Activated effector memory CD4-positive, alpha-beta T cell treated with Interleukin-2 at 50 U/mL for 16 hours (primary cell): ENCODE data around the gene SENP6.
"Not testable (repeated sequence)": the region's sequence is repeated elsewhere in the genome, so short reads cannot be mapped to it uniquely, and the experiment has no call there.

Source experiments
- DNase-seq: peaks from one replicate; pipeline ENCODE4 v3.0.0-alpha.2; 2020

Gene SENP6, protein sequence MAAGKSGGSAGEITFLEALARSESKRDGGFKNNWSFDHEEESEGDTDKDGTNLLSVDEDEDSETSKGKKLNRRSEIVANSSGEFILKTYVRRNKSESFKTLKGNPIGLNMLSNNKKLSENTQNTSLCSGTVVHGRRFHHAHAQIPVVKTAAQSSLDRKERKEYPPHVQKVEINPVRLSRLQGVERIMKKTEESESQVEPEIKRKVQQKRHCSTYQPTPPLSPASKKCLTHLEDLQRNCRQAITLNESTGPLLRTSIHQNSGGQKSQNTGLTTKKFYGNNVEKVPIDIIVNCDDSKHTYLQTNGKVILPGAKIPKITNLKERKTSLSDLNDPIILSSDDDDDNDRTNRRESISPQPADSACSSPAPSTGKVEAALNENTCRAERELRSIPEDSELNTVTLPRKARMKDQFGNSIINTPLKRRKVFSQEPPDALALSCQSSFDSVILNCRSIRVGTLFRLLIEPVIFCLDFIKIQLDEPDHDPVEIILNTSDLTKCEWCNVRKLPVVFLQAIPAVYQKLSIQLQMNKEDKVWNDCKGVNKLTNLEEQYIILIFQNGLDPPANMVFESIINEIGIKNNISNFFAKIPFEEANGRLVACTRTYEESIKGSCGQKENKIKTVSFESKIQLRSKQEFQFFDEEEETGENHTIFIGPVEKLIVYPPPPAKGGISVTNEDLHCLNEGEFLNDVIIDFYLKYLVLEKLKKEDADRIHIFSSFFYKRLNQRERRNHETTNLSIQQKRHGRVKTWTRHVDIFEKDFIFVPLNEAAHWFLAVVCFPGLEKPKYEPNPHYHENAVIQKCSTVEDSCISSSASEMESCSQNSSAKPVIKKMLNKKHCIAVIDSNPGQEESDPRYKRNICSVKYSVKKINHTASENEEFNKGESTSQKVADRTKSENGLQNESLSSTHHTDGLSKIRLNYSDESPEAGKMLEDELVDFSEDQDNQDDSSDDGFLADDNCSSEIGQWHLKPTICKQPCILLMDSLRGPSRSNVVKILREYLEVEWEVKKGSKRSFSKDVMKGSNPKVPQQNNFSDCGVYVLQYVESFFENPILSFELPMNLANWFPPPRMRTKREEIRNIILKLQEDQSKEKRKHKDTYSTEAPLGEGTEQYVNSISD

DNA sequence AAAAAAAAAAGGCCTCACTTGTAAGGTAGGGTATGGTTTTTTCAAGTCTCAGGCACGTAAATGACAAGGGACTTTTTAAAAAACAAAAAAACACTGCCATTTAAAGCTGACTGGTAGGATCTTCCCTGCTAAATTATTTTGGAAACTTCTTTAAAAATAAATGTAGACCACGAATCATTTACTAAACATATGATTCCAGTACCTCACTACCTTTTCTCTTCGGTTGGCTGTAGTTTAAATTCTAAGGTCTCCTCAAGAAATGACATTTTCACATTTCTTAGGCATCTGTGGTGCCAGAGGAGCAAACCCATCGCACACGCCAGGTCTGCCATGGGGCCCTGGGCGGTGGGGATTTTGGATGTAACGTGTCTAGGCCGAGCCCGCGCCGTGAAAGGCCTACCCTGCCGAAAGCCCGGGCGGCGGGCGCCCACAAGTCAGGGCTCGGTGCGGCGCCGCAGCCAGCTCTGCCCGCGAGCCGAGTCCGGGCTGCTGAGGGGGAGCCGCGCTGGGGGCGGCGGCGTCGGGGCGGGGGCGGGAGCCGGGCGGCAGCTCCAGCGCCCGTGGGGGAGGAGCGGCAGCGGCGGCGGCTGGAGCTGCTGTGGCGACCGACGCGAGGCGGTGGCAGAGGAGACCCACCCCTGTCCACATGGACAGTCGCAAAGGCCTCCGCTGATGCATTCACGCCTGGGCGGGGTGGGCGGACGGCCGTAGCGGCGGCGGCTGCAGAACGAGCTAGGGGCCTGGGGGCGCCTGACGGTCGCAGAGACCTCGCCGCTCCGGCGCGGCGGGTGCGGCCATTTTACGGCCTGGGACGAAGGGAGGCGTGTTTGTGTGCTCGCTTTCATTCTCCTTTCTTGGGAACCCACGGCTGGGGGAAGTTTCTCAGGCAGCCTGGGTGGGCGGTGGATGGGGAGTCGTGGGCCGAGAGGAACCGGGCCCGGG lies at the start of gene SENP6:
SENP6 (plus strand) TSS at position 577 of the 942 bp plus-strand sequence. CDS start 645 bp downstream, outside the sequence.
- DNase-seq: peak; percentile 70

DNA sequence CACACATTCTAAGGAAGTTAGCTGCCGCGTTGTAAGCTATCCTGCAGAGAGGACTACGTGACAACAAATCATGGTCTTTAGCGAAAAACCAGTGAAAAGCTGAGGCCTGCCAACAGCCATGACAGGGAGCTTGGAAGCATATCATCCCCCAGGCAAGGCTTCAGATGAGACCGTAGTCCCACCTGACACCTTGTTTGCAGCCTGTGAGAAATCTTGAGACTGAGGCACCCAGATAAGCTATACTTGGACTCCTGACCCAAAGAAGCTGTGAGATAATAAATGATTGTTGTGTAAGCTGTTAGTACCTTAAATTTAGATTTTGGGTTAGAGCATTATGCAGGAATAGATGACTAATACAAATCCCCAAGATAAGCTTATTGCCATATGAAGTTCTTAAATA lies 45.4 kb upstream of the SENP6 start:
- DNase-seq: no peak

DNA sequence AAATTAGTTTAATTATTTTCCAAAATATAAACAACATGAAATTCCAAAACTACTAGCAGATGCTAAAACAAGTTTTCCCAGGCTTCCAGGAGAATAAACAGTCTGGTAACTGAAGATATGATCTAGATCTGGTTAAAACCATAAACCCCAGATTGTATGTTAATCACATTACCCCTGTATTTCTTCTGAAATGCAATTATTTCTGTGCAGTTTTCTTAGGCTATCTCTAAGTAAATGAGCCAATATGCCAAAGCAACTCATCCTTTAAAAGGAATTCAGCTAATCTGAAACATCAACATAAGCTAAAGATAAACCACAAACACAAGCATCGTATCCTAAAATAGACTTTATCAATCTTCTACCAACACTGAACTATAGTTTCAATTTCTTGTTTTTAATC lies 44.6 kb upstream of the SENP6 start:
- no peak for DNase-seq

DNA sequence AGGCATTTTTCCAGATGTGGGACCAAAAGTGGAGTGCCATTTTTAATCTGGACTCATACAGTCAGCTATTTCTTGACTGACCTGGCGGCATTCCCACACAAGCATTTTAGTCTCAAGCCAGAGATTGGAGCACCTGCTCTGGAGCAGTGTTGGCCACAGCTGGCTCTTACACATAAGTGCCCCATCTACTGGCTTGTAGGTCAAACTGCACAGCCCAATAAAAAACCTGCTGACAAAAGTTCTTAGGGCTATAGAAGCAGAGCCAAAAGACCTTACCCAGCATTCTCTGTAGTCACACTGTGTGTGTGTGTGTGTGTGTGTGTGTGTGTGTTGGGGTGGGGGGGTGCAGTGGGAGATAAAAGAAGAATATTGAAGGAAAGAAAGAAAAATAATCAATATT lies 38.6 kb upstream of the SENP6 start:
- DNase-seq: no peak

DNA sequence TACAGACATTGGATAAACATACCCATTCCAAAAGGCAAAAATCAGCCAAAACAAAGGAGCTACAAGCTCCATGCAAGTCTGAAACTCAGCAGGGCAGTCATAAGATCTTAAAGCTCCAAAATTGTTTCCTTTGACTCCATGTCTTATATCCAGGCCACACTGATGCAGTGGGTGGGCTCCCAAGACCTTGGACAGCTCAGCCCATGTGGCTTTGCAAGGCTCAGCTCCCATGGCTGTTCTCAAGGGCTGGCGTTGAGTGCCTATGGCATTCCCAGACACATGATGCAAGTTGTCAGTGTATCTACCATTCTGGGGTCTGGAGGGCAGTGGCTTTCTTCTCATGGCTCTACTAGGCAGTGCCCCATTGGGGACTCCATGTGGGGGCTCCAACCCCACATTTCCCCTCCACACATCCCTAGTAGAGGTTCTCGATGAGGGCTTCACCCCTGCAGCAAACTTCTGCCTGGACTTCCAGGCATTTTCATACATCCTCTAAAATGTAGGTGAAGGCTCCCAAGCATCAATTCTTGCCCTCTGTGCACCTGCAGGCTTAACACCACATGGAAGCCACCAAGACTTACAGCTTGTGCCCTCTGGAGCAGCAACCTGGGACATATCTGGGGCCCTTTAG lies 35.4 kb upstream of the SENP6 start:
- DNase-seq: no peak

DNA sequence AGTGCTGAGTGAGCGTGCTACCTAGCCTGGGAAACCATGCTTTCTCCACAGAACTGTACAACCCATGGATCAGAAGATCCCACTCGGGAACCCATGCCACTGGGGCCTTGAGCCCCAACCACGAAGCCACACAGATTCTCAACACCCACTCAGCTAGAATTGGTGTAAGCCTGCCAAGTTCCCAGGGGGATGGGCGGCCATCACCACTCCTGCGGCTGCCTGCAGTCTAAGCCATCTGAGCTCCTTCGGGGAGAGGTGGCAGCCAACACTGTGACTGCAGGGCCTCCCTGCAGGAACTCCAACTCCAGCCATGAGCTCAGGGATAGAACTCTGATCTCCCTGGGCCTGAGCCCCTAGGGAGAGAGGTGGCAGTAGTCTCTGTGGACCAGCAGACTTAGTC lies 33.6 kb upstream of the SENP6 start:
- DNase-seq: no peak

DNA sequence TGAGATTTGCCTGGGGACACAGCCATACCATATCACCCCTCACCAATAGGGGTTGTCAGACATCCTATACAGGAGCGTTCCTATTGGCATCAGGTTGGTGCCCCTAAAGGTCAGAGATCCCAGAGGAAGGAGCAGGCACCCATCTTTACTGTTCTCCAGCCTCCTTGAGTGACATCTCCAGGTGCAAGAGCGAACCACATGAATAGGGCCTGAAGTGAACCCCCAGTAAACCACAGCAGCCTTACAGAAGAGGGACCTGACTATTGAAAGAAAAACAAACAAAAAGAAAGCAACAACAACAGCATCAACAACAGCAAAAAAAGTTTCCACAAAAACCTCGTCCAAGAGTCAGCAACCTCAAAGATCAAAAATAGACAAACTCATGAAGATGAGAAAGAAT lies 32.7 kb upstream of the SENP6 start:
- no peak for DNase-seq

DNA sequence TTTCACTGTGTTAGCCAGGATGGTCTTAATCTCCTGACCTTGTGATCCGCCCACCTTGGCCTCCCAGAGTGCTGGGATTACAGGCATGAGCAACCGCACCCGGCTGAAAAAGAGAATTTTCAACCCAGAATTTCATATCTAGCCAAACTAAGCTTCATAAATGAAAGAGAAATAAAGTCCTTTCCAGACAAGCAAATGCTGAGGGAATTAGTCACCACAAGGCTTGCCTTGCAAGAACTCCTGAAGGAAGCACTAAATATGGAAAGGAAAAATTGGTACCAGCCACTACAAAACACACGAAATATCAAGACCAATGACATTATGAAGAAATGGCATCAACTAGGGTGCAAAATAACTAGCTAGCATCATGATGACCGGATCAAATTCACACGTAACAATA lies 31.0 kb upstream of the SENP6 start:
- not testable (repeated sequence) for DNase-seq

DNA sequence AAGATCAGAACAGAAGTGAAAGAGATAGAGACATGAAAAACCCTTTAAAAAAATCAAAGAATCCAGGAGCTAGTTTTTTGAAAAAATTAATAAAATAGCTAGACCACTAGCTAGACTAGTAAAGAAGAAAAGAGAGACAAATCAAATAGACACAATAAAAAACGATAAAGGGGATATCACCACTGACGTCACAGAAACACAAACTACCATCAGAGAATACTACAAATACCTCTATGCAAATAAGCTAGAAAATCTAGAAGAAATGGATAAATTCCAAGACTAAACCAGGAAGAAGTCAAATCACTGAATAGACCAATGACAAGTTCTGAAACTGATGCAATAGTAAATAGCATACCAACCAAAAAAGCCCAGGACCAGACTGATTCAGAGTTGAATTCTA lies 29.6 kb upstream of the SENP6 start:
- DNase-seq: no peak

DNA sequence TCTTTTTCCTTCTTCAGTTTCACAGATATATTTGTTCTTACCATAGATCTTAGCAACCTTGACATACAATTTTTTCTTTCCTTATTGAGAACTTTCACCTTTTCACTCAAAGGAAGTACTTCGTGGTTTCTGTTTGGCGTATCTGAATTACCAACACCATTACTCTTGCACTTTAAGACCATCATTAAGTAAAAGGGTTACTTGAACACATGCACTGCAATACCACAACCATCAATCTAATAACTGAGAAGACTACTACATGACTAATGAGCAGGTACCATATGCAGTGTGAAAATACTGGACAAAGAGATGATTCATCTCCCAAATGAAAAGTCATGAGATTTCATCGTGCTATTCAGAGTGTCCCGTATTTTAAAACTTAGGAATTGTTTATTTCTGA lies 21.7 kb upstream of the SENP6 start:
- no peak for DNase-seq

DNA sequence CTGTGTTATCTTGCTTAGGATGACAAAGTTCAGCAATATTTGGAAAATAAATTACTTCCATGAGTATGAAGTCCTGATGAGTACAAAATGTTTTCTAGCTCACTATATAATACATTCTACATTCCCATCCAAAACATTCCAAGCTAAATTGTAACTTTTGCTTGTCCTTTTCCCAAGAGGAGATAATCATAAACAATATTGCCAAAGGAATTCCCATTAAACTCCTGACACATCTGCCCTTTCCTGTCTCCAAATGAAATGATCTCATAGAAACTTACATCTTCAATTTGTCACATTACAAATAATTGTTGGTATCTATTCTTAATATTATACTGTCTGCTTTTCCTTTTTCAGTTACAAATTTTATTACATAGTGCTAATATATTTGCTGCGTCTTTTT lies 20.4 kb upstream of the SENP6 start:
- DNase-seq: no peak

DNA sequence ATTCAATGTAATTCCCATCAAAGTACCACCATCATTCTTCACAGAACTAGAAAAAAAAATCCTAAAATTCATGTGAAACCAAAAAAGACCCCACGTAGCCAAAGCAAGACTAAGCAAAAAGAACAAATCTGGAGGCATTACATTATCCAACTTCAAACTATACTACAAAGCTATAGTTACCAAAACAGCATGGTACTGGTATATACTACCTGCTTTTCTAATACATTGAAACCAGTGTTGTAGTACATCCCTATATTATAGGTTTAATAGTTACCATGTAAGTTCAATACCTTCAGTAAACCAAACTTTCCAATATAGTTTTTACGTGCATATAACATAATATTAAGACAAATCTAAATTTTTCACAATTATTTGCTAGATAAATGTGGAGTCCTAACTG lies 17.1 kb upstream of the SENP6 start:
- not testable (repeated sequence) for DNase-seq

DNA sequence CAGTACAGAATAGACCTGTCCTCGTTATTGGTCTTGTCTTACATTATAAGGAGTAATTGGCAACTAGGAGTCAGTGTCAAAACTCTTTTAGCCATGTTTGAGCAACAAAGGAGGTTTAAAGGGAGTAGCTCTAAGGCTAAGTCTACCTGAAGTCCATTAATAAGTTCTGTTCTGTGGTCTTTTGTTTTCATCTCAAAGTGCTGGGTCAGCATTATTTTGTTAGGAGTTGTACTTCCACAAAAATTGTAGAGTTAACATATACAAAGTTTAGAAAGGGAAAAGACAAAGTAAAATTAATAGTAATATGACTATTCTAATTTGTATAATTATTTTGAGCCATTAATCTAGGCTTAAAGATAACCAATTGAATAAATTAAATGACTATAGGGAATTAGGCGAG lies 12.7 kb upstream of the SENP6 start:
- DNase-seq: no peak

DNA sequence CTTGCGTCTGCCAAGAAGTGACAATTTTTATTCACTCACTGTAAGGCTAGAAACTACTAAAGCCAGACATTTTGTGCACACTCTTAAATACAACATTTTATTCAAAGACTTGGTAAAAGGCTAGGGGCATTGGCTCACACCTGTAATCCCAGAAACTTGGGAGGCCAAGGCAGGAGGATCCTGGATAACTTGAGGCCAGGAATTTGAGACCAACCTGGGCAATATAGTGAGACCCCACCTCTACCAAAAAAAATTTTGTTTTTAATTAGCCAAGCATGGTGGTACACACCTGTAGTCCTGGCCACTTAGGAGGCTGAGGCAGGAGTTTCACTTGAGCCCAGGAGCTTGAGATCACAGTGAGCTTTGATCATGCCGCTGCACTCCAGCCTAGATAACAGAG lies 11.3 kb upstream of the SENP6 start:
- no peak for DNase-seq

DNA sequence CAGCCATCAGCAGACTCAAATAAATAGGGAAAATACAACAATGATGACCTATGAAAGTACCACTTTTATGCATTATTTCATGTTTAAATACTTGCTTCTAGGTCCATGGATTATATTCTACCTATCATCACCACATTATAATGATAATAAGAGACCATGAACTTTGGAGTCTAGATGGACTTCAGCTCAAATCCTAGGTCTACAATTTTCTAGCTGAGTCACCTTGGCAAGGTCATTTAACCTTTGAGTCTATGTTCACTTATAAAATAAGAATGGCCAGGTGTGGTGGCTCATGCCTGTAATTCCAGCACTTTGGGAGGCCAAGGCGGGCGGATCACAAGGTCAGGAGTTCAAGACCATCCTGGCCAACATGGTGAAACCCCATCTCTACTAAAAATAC lies 5.3 kb upstream of the SENP6 start:
- not testable (repeated sequence) for DNase-seq

DNA sequence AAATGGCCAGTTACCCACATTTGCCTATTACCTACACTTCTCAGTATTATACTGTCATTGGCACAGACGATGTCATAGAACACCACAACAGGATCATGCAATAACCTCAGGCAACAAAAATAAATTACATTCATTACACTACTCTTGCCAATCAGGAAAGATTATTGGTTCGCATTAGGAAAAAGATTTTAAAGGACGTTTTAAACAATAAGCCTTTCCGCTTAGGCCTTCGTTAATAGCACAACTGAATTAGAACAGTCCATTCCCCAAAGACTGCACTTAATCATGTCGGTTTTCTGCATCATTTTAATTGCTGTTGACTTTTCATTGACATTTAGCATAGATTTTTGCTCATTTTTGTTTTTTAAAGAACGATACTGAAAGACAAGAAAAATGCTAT lies 912 bp upstream of the SENP6 start:
- DNase-seq: no peak

DNA sequence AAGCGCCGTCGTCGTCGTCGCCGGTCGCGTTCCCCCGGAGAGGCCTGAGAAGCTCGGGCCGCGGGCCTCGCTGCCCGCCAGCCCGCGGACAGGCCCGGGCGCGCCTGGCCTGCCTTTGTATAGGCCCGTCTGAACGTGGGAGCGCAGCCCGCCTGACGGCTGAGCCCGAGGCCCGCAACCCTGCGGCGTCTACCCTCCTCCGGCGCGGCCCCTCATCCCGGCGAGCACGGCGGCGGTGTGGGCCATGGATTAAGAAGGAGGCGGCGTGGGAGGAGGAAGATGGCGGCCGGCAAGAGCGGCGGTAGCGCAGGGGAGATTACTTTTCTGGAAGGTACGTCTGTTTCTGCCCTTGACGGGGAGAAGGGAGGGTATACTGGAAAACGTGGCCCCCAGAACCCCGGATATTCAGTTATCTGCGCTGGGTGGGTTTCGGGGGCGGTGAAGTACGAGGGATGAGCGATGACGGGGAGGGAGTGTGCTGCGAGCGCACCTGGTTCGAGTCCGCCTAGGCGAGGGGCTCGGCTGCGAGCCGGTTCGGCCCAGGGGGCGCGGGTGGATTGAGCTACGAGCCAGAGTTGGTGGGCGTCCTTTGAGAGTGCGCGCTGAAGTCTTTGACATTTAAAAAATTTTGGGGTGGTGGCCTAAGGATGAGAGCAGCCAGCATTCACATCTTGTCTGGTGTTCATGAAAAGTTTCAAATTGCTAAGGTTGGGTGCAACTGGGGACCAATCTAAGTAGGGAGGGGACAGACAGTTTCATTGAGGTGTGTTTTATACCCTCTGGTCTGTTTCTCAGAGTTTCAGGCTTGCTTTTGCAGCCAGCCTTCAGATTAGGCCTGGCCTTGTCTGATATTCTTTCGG lies 796 bp downstream of the SENP6 start:
- peak; percentile 50 for DNase-seq

DNA sequence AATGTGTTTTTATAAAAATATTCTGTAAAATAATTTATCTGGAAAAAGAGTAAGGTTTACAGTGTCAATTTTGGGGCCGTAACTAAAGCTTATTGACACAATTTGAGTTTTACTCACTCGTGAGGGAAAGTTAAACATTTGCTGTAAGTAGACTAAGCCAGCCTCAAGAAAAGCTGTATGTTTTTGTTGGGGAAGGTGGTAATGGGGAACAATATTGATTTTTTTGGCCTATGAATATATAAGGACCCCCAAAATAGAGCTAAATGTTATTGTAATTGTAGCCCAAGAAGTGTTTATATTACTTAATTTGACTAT lies 1.4 kb downstream of the SENP6 start:
- DNase-seq: no peak

DNA sequence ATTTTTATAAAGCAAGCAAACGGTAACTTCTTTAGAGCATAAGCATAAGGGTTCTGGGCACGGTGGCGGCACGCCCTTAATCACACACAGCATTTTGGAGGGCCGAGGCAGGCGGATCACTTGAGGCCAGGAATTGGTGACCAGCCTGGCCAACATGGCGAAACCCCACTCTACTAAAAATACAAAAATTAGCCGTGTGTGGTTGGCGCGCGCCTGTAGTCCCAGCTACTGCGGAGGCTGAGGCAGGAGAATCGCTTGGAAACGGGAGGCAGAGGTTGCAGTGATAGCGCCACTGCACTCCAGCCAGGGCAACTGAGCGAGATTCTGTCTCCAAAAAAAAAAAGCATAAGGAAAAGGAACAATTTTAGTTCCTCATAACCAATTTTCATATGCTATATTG lies 2.6 kb downstream of the SENP6 start:
- DNase-seq: no peak

DNA sequence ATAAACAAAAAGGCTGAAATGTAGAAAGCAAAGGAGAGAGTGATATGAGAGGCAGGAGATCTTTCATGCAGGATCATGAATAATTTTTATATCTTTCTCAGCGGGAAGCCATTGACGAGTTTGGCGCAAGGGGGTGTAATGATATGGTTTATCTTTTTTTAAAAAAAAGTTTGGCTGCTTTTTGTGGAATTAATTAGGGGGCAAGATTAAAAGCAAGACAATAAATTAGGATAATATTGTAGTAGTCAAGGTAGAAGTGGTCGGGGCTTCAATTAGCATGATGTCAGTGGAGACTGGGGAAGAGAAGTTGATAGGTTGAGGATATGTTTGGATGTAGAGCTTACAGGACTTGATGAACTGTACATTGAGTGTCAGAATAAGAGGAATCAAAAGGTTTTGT lies 4.0 kb downstream of the SENP6 start:
- no peak for DNase-seq

DNA sequence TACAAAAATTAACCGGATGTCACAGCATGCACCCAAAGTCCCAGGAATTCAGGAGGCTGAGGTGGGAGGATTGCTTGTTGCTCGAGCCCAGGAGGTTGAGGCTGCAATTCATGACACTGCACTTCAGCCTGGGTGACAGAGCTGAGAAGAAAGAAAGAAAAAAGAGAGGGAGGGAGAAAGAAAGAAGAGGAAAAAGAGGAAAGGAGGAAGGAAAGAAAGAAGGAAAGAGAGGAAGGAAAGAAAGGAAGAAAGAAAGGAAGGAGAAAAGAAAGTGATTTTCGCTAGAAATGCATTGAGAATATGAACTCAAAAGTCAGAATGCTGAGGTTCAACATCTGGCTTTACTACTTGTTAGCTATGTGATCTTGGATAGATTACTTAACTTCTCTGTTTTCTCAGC lies 6.6 kb downstream of the SENP6 start:
- DNase-seq: no peak
